ENCODE results near the gene VRK2.
A peak's percentile ranks its signal among the peaks of the same experiment; 100 is the strongest.
"Not testable (repeated sequence)": the region's sequence is repeated elsewhere in the genome, so short reads cannot be mapped to it uniquely, and the experiment has no call there.

The VRK2 gene

GRCh38 chr2:58107803-58108710 lies 61.5 kb downstream of the VRK2 start:
- DNase-seq (ENCODE audit: low read depth): peak; percentile 89

GRCh38 chr2:58109481-58109880 lies 62.9 kb downstream of the VRK2 start:
- DNase-seq (ENCODE audit: low read depth): no peak

- DNase-seq (ENCODE audit: low read depth): no peak
These were observed 64.2 kb downstream of the VRK2 start for GRCh38 chr2:58110765-58111164.

GRCh38 chr2:58113563-58113962 lies 67.0 kb downstream of the VRK2 start:
- not testable (repeated sequence) for DNase-seq (ENCODE audit: low read depth)

GRCh38 chr2:58120626-58121229 lies 74.1 kb downstream of the VRK2 start:
- no peak for DNase-seq (ENCODE audit: low read depth)

- DNase-seq (ENCODE audit: low read depth): no peak
These were observed 75.4 kb downstream of the VRK2 start for GRCh38 chr2:58122040-58122439.

GRCh38 chr2:58122540-58122939 lies 75.9 kb downstream of the VRK2 start:
- DNase-seq (ENCODE audit: low read depth): no peak

- DNase-seq (ENCODE audit: low read depth): no peak
These were observed 80.5 kb downstream of the VRK2 start for GRCh38 chr2:58127111-58127510.

GRCh38 chr2:58130238-58130637 lies 83.6 kb downstream of the VRK2 start:
- DNase-seq (ENCODE audit: low read depth): no peak

- no peak for DNase-seq (ENCODE audit: low read depth)
These were observed 84.8 kb downstream of the VRK2 start for GRCh38 chr2:58131191-58132011.

GRCh38 chr2:58133395-58133794 lies 86.8 kb downstream of the VRK2 start:
- DNase-seq (ENCODE audit: low read depth): no peak

- DNase-seq (ENCODE audit: low read depth): no peak
These were observed 89.3 kb downstream of the VRK2 start for GRCh38 chr2:58135861-58136260.

- peak; percentile 46 for DNase-seq (ENCODE audit: low read depth)
These were observed 90.6 kb downstream of the VRK2 start for GRCh38 chr2:58137221-58137620.

GRCh38 chr2:58137856-58138255 lies 91.2 kb downstream of the VRK2 start:
- no peak for DNase-seq (ENCODE audit: low read depth)

- no peak for DNase-seq (ENCODE audit: low read depth)
These were observed 91.9 kb downstream of the VRK2 start for GRCh38 chr2:58138396-58139030.

GRCh38 chr2:58140508-58141072 lies 94.0 kb downstream of the VRK2 start:
- DNase-seq (ENCODE audit: low read depth): peak; percentile 86

GRCh38 chr2:58145769-58146168 lies 99.2 kb downstream of the VRK2 start:
- not testable (repeated sequence) for DNase-seq (ENCODE audit: low read depth)

- DNase-seq (ENCODE audit: low read depth): no peak
These were observed 100.1 kb downstream of the VRK2 start for GRCh38 chr2:58146707-58147106.

GRCh38 chr2:58155160-58155778 lies 108.7 kb downstream of the VRK2 start:
- DNase-seq (ENCODE audit: low read depth): no peak

- DNase-seq (ENCODE audit: low read depth): peak; percentile 81
These were observed 110.2 kb downstream of the VRK2 start for GRCh38 chr2:58156780-58157179.

GRCh38 chr2:58157754-58158153 lies 111.1 kb downstream of the VRK2 start:
- DNase-seq (ENCODE audit: low read depth): no peak

All from GM04503 (cell line).